Fibroblast of skin of back (primary cell): ENCODE results near the gene ZNF625.
"Not testable (repeated sequence)": the region's sequence is repeated elsewhere in the genome, so short reads cannot be mapped to it uniquely, and the experiment has no call there.

ENCODE experiments used
- DNase-seq: peaks from one replicate; pipeline ENCODE4 v3.0.0-alpha.2; 2013

The ZNF625 gene

DNA sequence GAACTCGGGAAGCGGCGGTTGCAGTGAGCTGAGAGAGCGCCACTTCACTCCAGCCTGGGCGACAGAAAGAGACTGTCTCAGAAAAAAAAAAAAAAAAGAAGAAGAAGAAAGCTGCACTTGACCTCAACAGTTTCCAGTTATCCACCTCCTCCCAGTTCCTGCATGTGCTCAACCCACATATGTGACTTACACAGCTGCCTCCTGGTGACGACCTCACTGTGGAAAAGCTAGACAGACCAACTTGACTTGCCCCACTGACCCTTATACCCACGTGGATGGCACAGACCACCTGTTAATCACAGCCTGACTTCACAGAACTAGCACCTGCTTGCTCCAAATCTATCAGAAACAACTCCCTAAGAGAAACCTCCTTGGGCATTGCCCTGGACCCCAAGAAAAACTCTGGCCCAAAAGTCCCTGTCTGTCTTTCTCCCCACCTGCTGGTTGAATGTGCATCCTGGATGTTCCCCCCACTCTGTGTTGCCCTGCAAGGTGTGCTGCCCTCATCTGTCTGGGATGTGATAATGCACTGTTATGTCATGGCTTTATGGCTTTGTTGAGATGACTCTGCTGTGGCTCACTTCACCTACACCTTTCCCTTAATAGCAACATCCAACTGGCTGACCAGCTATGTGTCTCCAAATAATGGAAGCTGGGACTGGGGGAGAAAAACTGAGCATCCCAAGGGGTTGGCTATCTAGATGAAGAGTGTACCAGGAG, 19.2 kb downstream of the ZNF625 start:
- no peak for DNase-seq

DNA sequence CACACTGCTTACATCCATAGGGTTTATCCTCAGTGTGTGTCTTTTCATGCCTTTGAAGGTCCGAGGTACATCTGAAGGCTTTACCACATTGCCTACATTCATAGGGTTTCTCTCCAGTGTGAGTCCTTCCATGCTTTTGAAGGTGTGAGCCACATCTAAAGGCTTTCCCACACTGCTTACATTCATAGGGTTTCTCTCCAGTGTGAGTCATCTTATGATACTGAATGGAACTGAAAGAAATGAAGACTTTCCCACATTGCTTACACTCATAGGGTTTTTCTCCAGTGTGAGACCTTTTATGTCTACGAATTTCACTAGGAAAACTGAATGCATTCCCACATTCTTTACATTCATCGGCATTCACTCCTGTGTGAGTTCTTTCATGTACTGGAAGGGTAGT, 23.5 kb downstream of the ZNF625 start:
- DNase-seq, result no peak

DNA sequence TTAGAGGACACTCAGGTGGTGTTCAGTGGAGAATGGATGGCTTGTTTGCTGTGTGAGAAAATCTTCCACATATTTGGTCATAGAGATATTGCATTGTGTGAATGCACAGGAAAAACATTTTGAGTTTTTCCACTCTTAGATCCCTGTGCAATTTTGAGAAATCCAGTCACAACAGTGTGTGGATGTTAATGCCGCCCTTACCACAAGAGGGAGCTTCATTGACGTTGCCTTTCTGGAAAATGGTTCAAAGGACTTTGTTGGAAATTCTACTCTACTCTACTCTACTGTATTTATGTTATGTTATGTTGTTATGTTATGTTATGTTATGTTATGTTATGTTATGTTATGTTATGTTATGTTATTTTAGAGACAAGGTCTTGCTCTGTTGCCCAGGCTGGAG, 29.8 kb downstream of the ZNF625 start:
- no peak for DNase-seq

DNA sequence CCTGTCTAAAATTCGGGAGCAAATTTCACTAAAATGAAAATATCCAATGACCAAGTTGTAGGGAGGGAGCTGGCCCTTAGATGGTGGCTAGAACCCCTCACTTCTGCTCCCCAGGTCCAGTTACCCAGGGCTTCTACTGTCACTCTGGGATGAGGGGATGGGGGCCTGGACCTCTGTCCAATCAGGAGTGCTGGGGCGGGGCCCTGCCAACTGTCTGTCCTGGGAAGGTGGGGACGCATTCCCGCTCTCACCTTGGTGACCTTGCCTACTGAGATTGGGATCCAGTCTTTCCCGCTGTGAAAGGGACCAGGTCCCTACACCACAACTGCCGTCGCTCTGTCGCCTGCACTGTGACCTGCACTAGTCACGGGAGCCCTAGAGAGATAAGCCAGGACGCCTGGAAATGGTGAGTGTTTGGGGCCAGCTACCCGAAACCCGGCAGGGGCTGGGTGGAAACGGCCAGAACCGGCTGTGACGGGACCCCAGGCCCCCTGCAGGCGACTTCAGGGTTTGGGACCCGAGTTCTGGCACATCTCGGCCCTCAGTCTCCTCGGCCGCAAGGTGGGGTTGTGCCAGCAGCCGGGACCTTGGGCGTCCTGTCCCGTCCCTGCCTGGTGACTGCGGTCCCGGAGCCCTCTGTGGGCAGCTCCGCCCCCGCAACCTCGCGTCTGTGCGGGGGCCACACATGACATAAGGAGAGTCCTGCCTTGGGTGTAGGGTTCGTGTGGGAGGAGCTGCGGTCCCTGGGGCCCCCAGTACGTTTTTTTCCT, 39.1 kb downstream of the ZNF625 start:
- no peak for DNase-seq

DNA sequence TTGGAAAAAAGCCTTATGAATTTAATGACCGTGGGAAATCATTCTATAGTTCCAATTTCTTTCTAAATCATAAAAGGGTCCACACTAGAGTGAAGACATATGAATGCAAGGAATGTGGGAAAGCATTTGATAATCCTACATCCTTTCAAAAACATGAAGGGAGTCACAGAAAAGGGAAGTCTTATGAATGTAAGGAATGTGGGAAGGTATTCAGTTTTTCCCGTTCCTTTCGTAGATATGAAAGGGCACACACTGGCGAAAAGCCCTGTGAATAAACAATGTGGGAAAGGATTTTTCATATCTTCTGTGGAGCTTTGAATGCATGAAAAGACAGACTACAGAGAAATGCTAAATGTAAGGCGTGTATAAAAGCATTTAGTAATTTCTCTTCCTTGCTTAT, 43.4 kb downstream of the ZNF625 start:
- DNase-seq, result peak; percentile 22

DNA sequence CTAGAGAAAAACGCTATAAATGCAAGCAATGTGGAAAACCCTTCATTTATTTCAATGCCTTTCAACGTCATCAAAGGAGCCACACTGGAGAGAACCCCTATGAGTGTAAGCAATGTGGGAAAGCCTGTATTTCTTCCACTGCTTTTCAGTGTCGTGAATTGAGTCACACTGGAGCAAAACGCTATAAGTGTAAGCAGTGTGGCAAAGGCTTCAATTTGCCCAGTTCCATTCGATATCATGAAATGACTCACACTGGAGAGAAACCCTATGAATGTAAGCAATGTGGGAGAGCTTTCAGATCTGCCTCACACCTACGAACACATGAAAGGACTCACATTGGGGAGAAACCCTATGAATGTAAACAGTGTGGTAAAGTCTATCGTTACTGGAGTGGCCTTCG, 43.8 kb downstream of the ZNF625 start:
- no peak for DNase-seq

DNA sequence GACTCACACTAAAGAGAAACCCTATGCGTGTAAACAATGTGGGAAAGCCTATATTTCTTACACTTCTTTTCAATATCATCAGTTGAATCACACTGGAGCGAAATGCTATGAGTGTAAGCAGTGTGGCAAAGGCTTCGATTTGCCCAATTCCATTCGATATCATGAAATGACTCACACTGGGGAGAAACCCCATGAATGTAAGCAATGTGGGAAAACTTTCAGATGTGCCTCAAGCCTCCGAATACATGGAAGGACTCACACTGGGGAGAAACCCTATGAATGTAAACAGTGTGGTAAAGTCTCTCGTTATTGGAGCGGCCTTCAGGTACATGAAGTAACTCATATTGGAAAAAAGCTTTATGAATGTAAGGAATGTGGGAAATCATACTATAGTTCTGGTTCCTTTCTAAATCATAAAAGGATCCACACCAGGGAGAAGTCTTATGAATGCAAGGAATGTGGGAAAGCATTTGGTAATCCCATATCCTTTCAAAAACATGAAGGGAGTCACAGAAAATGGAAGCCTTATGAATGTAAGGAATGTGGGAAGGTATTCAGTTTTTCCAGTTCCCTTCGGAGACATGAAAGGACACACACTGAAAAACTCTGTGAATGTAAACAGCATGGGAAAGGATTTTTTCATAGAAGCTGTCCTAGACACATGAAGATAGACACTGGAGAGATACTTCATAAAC, 44.4 kb downstream of the ZNF625 start:
- peak; percentile 64 for DNase-seq

DNA sequence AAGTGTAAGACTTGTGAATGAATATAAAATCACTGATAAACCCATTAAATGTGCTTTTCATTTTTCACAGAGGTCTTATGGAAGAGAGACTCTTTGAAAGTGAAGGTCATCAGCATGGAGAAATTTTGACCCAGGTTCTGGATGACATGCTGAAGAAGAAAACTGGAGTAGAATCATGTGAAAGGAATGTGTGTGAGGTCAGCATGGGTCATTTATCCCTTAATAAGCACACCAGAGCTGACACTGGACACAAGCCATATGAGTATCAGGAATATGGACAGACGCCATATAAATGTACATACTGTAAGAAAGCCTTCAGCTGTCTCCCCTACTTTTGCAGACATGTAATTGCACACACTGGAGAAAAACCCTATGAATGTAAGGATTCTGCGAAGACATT, 45.4 kb downstream of the ZNF625 start:
- DNase-seq, result no peak

DNA sequence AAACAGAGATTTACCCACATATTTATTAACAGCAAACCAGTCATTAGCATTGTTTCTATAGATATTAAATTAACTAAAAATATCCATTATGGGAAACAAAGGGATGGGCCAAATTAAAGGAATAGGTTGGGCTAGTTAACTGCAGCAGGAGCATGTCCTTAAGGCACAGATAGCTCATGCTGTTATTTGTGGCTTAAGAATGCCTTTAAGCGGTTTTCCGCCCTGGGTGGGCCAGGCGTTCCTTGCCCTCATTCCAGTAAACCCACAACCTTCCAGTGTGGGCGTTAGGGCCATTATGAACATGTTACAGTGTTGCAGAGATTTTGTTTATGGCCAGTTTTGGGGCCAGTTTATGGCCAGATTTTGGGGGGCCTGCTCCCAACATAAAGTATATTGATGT, 52.6 kb downstream of the ZNF625 start:
- DNase-seq, result not testable (repeated sequence)

DNA sequence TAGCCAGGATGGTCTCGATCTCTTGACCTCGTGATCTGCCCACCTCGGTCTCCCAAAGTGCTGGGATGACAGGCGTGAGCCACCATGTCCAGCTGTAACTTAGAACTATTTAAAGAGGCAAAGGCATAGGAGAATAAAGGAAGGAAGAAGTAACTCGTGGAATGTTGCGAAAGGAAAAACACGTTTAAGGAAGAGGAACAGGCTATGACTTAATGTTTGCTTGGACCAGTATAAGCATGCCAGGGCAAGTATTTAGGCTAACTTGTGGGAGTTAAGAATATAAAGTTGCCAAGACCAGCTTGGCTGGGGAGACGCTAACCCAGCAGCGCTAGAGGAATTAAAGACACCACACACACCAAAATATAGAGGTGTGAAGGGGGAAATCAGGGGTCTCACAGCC, 58.5 kb downstream of the ZNF625 start:
- DNase-seq, result no peak

DNA sequence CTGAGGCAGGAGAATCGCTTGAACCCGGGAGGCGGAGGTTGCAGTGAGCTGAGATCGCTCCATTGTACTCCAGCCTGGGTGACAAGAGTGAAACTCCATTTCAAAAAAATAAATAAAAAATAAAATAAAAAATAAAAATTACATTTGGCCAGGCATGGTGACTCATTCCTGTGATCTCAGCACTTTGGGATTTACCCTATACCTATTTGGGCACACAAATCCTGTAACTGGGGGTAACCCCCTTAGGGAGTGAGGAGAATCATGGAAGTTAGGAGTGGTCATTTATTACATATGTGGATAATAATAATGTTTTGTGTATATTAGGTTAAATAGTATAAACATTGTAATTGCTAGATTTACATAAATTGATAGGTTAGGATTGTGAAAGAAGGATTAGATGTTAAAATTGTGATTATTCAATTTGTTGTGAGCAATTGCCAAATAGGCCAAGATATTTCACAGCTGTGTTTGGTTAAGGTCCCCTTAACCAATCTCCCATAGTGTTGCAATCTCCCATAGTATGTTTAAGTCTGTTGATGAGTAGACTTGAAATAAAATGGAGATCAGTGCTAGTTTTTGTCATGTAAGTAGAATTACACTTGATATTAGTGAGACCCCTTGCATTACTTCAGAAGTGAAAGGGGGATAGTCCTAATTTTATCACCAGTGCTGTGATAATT, 61.3 kb downstream of the ZNF625 start:
- DNase-seq, result peak; percentile 18
